HEK293 (cell line): ENCODE measurements around the gene CHST2.

Source experiments
- CTCF ChIP-seq: fragments of 450-650 bp; formaldehyde crosslinking; IDR thresholded peaks from 2 replicates; pipeline ENCODE4 v1.5.1; 2016; ENCODE audit warnings: missing biosample characterization, missing genetic modification characterization
- GLI2 ChIP-seq: fragments of 450-650 bp; formaldehyde crosslinking; IDR thresholded peaks from 2 replicates; pipeline ENCODE4; 2017; ENCODE audit warnings: missing biosample characterization, missing genetic modification characterization, low read depth, borderline replicate concordance
- KLF7 ChIP-seq: fragments of 450-650 bp; formaldehyde crosslinking; IDR thresholded peaks from 2 replicates; pipeline ENCODE4 v1.5.1; 2016; ENCODE audit warnings: missing biosample characterization, missing genetic modification characterization, borderline replicate concordance
- ZNF155 ChIP-seq: fragments of 450-650 bp; formaldehyde crosslinking; IDR thresholded peaks from 2 replicates; pipeline ENCODE4 v1.5.1; 2016; ENCODE audit warnings: missing biosample characterization, missing genetic modification characterization
- ZNF23 ChIP-seq: fragments of 450-650 bp; formaldehyde crosslinking; IDR thresholded peaks from 2 replicates; pipeline ENCODE4 v1.5.1; 2016; ENCODE audit warnings: missing biosample characterization, missing genetic modification characterization, borderline replicate concordance
- ZNF48 ChIP-seq: fragments of 450-650 bp; formaldehyde crosslinking; IDR thresholded peaks from 2 replicates; pipeline ENCODE4 v1.5.1; 2016; ENCODE audit warnings: missing biosample characterization, missing genetic modification characterization
- ZNF530 ChIP-seq: fragments of 450-650 bp; formaldehyde crosslinking; IDR thresholded peaks from 2 replicates; pipeline ENCODE4 v1.5.1; 2016; ENCODE audit warnings: low read depth, missing biosample characterization, missing genetic modification characterization
- TF ChIP-seq, protein P1 (sequence below): fragments of 450-650 bp; formaldehyde crosslinking; IDR thresholded peaks from 2 replicates; pipeline ENCODE4 v1.5.1; 2016; ENCODE audit warnings: missing biosample characterization, missing genetic modification characterization

DNA sequence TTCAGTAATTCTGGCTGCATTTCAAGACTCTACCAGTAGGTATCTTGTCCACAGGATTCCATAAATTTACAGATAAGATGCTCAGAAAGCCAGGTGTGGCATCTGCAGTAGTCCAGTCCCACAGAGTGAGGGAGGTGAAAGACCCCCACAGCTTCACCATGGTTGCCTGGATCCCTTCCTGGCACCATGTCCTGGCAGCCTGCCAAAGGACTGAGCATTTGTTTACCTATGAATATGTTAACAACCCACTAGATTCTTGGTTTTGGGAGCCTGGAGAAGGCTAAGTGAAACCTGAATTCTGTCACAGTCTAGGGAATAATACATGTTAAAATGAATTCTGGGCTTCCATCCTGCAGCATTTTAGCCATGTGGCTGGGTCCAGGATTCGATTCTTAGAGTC, 14.9 kb downstream of the CHST2 start:
- no peak for TF ChIP-seq ZNF23 (tag by site-specific recombination)
- no peak for TF ChIP-seq KLF7
- TF ChIP-seq, protein P1, sequence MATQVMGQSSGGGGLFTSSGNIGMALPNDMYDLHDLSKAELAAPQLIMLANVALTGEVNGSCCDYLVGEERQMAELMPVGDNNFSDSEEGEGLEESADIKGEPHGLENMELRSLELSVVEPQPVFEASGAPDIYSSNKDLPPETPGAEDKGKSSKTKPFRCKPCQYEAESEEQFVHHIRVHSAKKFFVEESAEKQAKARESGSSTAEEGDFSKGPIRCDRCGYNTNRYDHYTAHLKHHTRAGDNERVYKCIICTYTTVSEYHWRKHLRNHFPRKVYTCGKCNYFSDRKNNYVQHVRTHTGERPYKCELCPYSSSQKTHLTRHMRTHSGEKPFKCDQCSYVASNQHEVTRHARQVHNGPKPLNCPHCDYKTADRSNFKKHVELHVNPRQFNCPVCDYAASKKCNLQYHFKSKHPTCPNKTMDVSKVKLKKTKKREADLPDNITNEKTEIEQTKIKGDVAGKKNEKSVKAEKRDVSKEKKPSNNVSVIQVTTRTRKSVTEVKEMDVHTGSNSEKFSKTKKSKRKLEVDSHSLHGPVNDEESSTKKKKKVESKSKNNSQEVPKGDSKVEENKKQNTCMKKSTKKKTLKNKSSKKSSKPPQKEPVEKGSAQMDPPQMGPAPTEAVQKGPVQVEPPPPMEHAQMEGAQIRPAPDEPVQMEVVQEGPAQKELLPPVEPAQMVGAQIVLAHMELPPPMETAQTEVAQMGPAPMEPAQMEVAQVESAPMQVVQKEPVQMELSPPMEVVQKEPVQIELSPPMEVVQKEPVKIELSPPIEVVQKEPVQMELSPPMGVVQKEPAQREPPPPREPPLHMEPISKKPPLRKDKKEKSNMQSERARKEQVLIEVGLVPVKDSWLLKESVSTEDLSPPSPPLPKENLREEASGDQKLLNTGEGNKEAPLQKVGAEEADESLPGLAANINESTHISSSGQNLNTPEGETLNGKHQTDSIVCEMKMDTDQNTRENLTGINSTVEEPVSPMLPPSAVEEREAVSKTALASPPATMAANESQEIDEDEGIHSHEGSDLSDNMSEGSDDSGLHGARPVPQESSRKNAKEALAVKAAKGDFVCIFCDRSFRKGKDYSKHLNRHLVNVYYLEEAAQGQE: no peak
- no peak for TF ChIP-seq CTCF
- TF ChIP-seq ZNF155: no peak
- no peak for TF ChIP-seq ZNF48 (tag by site-specific recombination)
- no peak for TF ChIP-seq GLI2 (tag by site-specific recombination)
- no peak for TF ChIP-seq ZNF530
